ENCODE measurements around the gene CNN2. TPM values are rescaled to one million over a fixed set of nuclear protein-coding genes. Genes with fewer than 3 reads are reported as not detected.
A peak's percentile ranks its signal among the peaks of the same experiment; 100 is the strongest.

Gene CNN2
- total RNA-seq, 4 donors from 2014 or later = 69.9 to 122 (median 79.4) TPM

GRCh38 chr19:1009041-1009980, 17.1 kb upstream of the CNN2 start:
- Histone ChIP-seq H3K9me3 (no peaks in the 10 kb centered on the region), H3K4me1 (peaks cover 0 to 10% (median 0%) of the 10 kb centered on the region in 4 donors), H3K27me3 (no peaks in the 10 kb centered on the region), H3K27ac (peak overlapping the region in 1 of 4 donors; percentile 20), H3K36me3 (peaks cover 0 to 84% (median 33%) of the 10 kb centered on the region in 3 donors), H3K4me3 (no peak overlapping the region)
- WGBS, 2 donors = 74 to 78% methylated on average over 21 to 56 of the region's 92 CpGs
- DNase-seq (ENCODE audit: low spot score in 2 of 2) = no peak
- no peak for TF ChIP-seq POLR2A (IDR thresholded peaks at IDR 0.05)

GRCh38 chr19:1009981-1010538, 16.3 kb upstream of the CNN2 start:
- no peaks in the 10 kb centered on the region for H3K9me3 ChIP-seq
- H3K4me1 ChIP-seq = peaks cover 0 to 18% (median 3%) of the 10 kb centered on the region in 4 donors
- H3K27me3 ChIP-seq = no peaks in the 10 kb centered on the region
- H3K4me3 ChIP-seq = no peak overlapping the region
- DNase-seq (ENCODE audit: low spot score in 2 of 2) = no peak
- peaks cover 0 to 89% (median 33%) of the 10 kb centered on the region in 3 donors for H3K36me3 ChIP-seq
- H3K27ac ChIP-seq = peak overlapping the region in 1 of 4 donors; percentile 15
- WGBS, 2 donors = 86 to 88% methylated on average over 23 to 24 of the region's 29 CpGs
- TF ChIP-seq EP300 (IDR thresholded peaks at IDR 0.05) (no peak), POLR2A (IDR thresholded peaks at IDR 0.05) (no peak), CTCF (IDR thresholded peaks at IDR 0.05) (no peak)

- DNase-seq (ENCODE audit: low spot score in 2 of 2) = no peak
- Histone ChIP-seq H3K9me3 (no peaks in the 10 kb centered on the region), H3K36me3 (peaks cover 0 to 89% (median 33%) of the 10 kb centered on the region in 3 donors), H3K27me3 (no peaks in the 10 kb centered on the region), H3K4me1 (peaks cover 0 to 26% (median 11%) of the 10 kb centered on the region in 4 donors), H3K27ac (no peak overlapping the region), H3K4me3 (no peak overlapping the region)
- WGBS, 2 donors = 91 to 92% methylated on average over 52 to 53 of the region's 56 CpGs
- no peak for TF ChIP-seq CTCF (IDR thresholded peaks at IDR 0.05)
- no peak for TF ChIP-seq EP300 (IDR thresholded peaks at IDR 0.05)
- no peak for TF ChIP-seq POLR2A (IDR thresholded peaks at IDR 0.05)
These were observed 15.6 kb upstream of the CNN2 start for GRCh38 chr19:1010586-1011510.

GRCh38 chr19:1011831-1012333, 14.5 kb upstream of the CNN2 start:
- Histone ChIP-seq H3K27me3 (no peaks in the 10 kb centered on the region), H3K27ac (no peak overlapping the region), H3K4me3 (no peak overlapping the region), H3K4me1 (peaks cover 0 to 36% (median 21%) of the 10 kb centered on the region in 4 donors), H3K36me3 (peaks cover 0 to 79% (median 33%) of the 10 kb centered on the region in 3 donors), H3K9me3 (no peaks in the 10 kb centered on the region)
- TF ChIP-seq POLR2A (IDR thresholded peaks at IDR 0.05) (no peak), EP300 (IDR thresholded peaks at IDR 0.05) (no peak), CTCF (IDR thresholded peaks at IDR 0.05) (no peak)
- DNase-seq (ENCODE audit: low spot score in 2 of 2) = no peak
- 83 to 84% methylated on average over 33 to 34 of the region's 36 CpGs for WGBS, 2 donors

- H3K36me3 ChIP-seq = peaks cover 0 to 74% (median 33%) of the 10 kb centered on the region in 3 donors
These were observed 14.1 kb upstream of the CNN2 start for GRCh38 chr19:1012334-1012733.

More at GRCh38 chr19:1012334-1012733, 14.1 kb upstream of the CNN2 start:
- 80 to 91% methylated on average over 14 to 17 of the region's 18 CpGs for WGBS, 2 donors
- Histone ChIP-seq H3K27me3 (no peaks in the 10 kb centered on the region), H3K4me3 (no peak overlapping the region), H3K4me1 (peaks cover 0 to 40% (median 25%) of the 10 kb centered on the region in 4 donors), H3K9me3 (no peaks in the 10 kb centered on the region), H3K27ac (no peak overlapping the region)
- no peak for DNase-seq (ENCODE audit: low spot score in 2 of 2)
- no peak for TF ChIP-seq CTCF (IDR thresholded peaks at IDR 0.05)
- TF ChIP-seq EP300 (IDR thresholded peaks at IDR 0.05) = no peak
- TF ChIP-seq POLR2A (IDR thresholded peaks at IDR 0.05) = no peak
